Suprapubic skin (tissue), 3 donors: ENCODE data around the gene PHYKPL.

ENCODE experiments used
- CTCF ChIP-seq, 2 donors: fragments of 200-600 bp in 1 of 2; fragments of 450-650 bp in 1 of 2; sonication (generic) in 1 of 2; IDR thresholded peaks; one replicate each; pipeline ENCODE4 v1.5.1; 2016 to 2019; ENCODE audit warnings: antibody characterized with exemption in 2 of 2, mild to moderate bottlenecking in 1 of 2, moderate library complexity in 1 of 2
- POLR2AphosphoS5 ChIP-seq, 3 donors: sonication (generic); formaldehyde crosslinking; IDR thresholded peaks; one replicate each; pipeline ENCODE4 v1.6.1; 2017; ENCODE audit warnings: antibody characterized with exemption in 3 of 3

GRCh38 chr5:178216779-178217178 is 15.8 kb downstream of the PHYKPL start:
- TF ChIP-seq CTCF (IDR thresholded peaks at IDR 0.05) (no peak), POLR2AphosphoS5 (IDR thresholded peaks at IDR 0.05) (no peak)
